GM23338 (cell line): ENCODE results near the gene USP46. TPM values are rescaled to one million over a fixed set of nuclear protein-coding genes. Genes with fewer than 3 reads are reported as not detected.

Source experiments
- ATAC-seq: fragments of 200-7000 bp; cut with Tn5 transposase; 3 replicates; pipeline ENCODE4 v1.9.1; 2020
- DNase-seq: peaks from one replicate; pipeline ENCODE4 v3.0.0-alpha.2; 2015; ENCODE audit warnings: low spot score
- H2AFZ ChIP-seq: fragments of 200-600 bp; sonication (generic); 2 replicates; pipeline ENCODE4 v1.8.0; 2016; ENCODE audit warnings: antibody characterized with exemption, mild to moderate bottlenecking, moderate library complexity
- H3F3A ChIP-seq: fragments of 200-600 bp; sonication (generic); replicated peaks from 2 replicates; pipeline ENCODE4 v1.8.0; 2017; ENCODE audit warnings: antibody characterized with exemption, mixed run types, low read depth
- H3K27ac ChIP-seq: fragments of 200-600 bp; sonication (generic); 2 replicates; pipeline ENCODE4 v1.6.1; 2016; ENCODE audit warnings: low read depth
- H3K27me3 ChIP-seq: fragments of 200-600 bp; sonication (generic); 2 replicates; pipeline ENCODE4 v1.8.0; 2016; ENCODE audit warnings: mild to moderate bottlenecking, mixed run types, moderate library complexity; ENCODE audit not compliant: insufficient read depth
- H3K36me3 ChIP-seq: fragments of 200-600 bp; sonication (generic); 2 replicates; pipeline ENCODE4 v1.8.0; 2016; ENCODE audit warnings: mild to moderate bottlenecking; ENCODE audit not compliant: insufficient read depth
- H3K4me1 ChIP-seq: fragments of 200-600 bp; sonication (generic); 2 replicates; pipeline ENCODE4 v1.8.0; 2016; ENCODE audit warnings: mild to moderate bottlenecking, moderate library complexity; ENCODE audit not compliant: insufficient read depth
- H3K4me2 ChIP-seq: fragments of 200-600 bp; sonication (generic); 2 replicates; pipeline ENCODE4 v1.7.1; 2017; ENCODE audit warnings: mixed run types
- H3K4me3 ChIP-seq: fragments of 200-600 bp; sonication (generic); 2 replicates; pipeline ENCODE4 v1.6.1; 2016; ENCODE audit warnings: mixed run types
- H3K79me2 ChIP-seq: fragments of 200-600 bp; sonication (generic); replicated peaks from 2 replicates; pipeline ENCODE4 v1.8.0; 2017; ENCODE audit warnings: mild to moderate bottlenecking; ENCODE audit not compliant: insufficient read depth
- H3K9me2 ChIP-seq: fragments of 200-600 bp; sonication (generic); 2 replicates; pipeline ENCODE4 v1.8.0; 2017; ENCODE audit not compliant: insufficient read depth
- H4K20me1 ChIP-seq: fragments of 200-600 bp; sonication (generic); replicated peaks from 2 replicates; pipeline ENCODE4 v1.8.0; 2017; ENCODE audit warnings: mild to moderate bottlenecking; ENCODE audit not compliant: insufficient read depth
- H3K27ac Mint-ChIP-seq: 2 replicates; pipeline ENCODE4 v1.8.0; 2020; ENCODE audit warnings: inconsistent platforms, mild to moderate bottlenecking, moderate library complexity, mixed read lengths
- H3K27me3 Mint-ChIP-seq: 3 replicates; pipeline ENCODE4 v1.8.0; 2022; ENCODE audit warnings: low read depth, mild to moderate bottlenecking, moderate library complexity, mixed read lengths, inconsistent platforms; ENCODE audit not compliant: insufficient read depth, poor library complexity
- H3K36me3 Mint-ChIP-seq: 3 replicates; pipeline ENCODE4 v1.8.0; 2021; ENCODE audit warnings: low read depth, mild to moderate bottlenecking, inconsistent platforms, moderate library complexity, mixed read lengths
- H3K4me1 Mint-ChIP-seq: 3 replicates; pipeline ENCODE4 v1.8.0; 2020; ENCODE audit warnings: mild to moderate bottlenecking, inconsistent platforms, mixed read lengths
- H3K4me3 Mint-ChIP-seq: 3 replicates; pipeline ENCODE4 v1.8.0; 2021; ENCODE audit warnings: moderate library complexity, mild to moderate bottlenecking, inconsistent platforms, mixed read lengths
- H3K9me3 Mint-ChIP-seq: 3 replicates; pipeline ENCODE4 v1.8.0; 2020; ENCODE audit warnings: moderate library complexity, mild to moderate bottlenecking, inconsistent platforms, mixed read lengths
- CREB1 ChIP-seq: fragments of 250-450 bp; sonication (Bioruptor Pico); IDR thresholded peaks from 2 replicates; pipeline ENCODE4 v1.5.0; 2020; ENCODE audit warnings: low read depth, mild to moderate bottlenecking, moderate library complexity
- EZH2 ChIP-seq: fragments of 200-600 bp; sonication (generic); IDR thresholded peaks from one replicate; pipeline ENCODE4 v1.8.0; 2017; ENCODE audit warnings: antibody characterized with exemption, mild to moderate bottlenecking, low read depth; ENCODE audit not compliant: unreplicated experiment
- EZH2phosphoT487 ChIP-seq: fragments of 200-600 bp; sonication (generic); IDR thresholded peaks from one replicate; pipeline ENCODE4 v1.8.1; 2018; ENCODE audit warnings: antibody characterized with exemption; ENCODE audit not compliant: unreplicated experiment
- NANOG ChIP-seq: IDR thresholded peaks from 2 replicates; pipeline ENCODE4 v1.6.1; 2016; ENCODE audit warnings: antibody characterized with exemption, borderline replicate concordance
- STAT1 ChIP-seq: IDR thresholded peaks from one replicate; pipeline ENCODE4 v1.6.1; 2016; ENCODE audit warnings: antibody characterized with exemption; ENCODE audit not compliant: unreplicated experiment
- ZNF331 ChIP-seq: fragments of 250-450 bp; sonication (Bioruptor Pico); IDR thresholded peaks from 2 replicates; pipeline ENCODE4 v1.5.0; 2020; ENCODE audit warnings: low read depth, mild to moderate bottlenecking, moderate library complexity
- polyA plus RNA-seq: library from polyadenylated mRNA; unstranded; fragments of >200 nt; fragmentation: Nextera tagmentation; extraction: Ambion mirVana; gene quantifications from 2 replicates; pipeline ENCODE4 v1.2.1, GENCODE V29; 2016
- total RNA-seq: library from RNA; depleted of rRNA; stranded (reverse); fragments of >200 nt; shearing (Covaris generic); gene quantifications from 2 replicates; pipeline ENCODE4 v1.2.3, GENCODE V29; 2014
- TF ChIP-seq, protein P1 (sequence below), 2 experiments: fragments of 200-600 bp in 1 of 2; sonication (generic) in 1 of 2; conservative IDR thresholded peaks; 2 replicates each; pipeline versions ENCODE4 v1.5.1 to v1.6.1; 2016 to 2017; ENCODE audit warnings: antibody characterized with exemption in 2 of 2, low read depth in 2 of 2, mild to moderate bottlenecking in 2 of 2, moderate library complexity in 1 of 2
- TF ChIP-seq, protein P2 (sequence below): fragments of 250-450 bp; sonication (Bioruptor Pico); IDR thresholded peaks from 2 replicates; pipeline ENCODE4 v1.5.0; 2020; ENCODE audit warnings: mild to moderate bottlenecking, moderate library complexity
- TF ChIP-seq, protein P3 (sequence below): IDR thresholded peaks from one replicate; pipeline ENCODE4 v1.6.1; 2018; ENCODE audit warnings: antibody characterized with exemption; ENCODE audit not compliant: unreplicated experiment
- TF ChIP-seq, protein P4 (sequence below): IDR thresholded peaks from 2 replicates; pipeline ENCODE4 v1.6.1; 2016; ENCODE audit warnings: antibody characterized with exemption

USP46 gene
- total and polyA plus RNA-seq, 2 experiments from 2014 or later = 40.5 to 59.4 TPM

DNA sequence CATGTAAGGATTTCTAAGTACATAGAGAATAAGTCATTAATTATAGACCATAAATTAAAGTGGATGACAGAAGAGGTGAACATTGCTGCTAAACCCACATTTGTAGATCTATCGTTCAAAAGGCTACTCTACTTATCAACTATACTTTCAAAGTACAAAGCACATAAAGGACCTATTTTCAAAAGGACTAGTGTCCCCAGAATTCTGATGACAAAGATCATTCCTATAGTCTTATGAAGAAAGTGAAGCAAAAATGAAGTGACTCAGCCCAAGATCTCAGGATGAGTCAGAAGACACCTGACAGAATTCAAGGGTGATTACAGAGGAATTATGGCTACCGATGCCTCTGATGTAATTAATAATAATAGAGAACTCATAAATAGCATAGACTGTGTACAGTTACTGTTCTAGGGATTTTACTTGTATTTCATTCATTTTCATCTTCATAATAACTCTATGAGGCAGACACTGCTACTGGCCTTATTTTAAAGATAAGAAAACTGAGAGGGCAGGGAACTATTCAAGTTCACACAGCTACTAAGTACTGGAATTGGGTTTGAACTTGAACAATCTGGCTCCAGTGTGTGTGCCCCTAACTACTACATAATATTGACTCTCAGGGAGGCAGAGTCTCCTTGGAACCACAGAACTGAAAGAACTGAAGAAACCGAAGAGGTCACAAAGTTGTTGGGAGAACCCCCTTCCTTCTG lies 17.1 kb downstream of the USP46 start:
- H3K27ac Mint-ChIP-seq = no peak overlapping the region
- peaks cover 5% of the 10 kb centered on the region for H3K27me3 Mint-ChIP-seq
- H4K20me1 ChIP-seq = peaks cover 51% of the 10 kb centered on the region

More for the DNA sequence above, 17.1 kb downstream of the USP46 start:
- Histone ChIP-seq H3K27ac (no peak overlapping the region), H3K4me2 (no peak overlapping the region; the same call in 1 of the 2 replicates), H3K27me3 (no peaks in the 10 kb centered on the region), H3K9me2 (no peaks in the 10 kb centered on the region), H2AFZ (no peak overlapping the region), H3K4me3 (no peak overlapping the region), H3K36me3 (no peaks in the 10 kb centered on the region), H3K4me1 (peaks cover 45% of the 10 kb centered on the region), H3K79me2 (peaks cover 100% of the 10 kb centered on the region), H3F3A (no peaks in the 10 kb centered on the region)
- peaks cover 43% of the 10 kb centered on the region for H3K4me1 Mint-ChIP-seq
- H3K4me3 Mint-ChIP-seq = no peak overlapping the region
- ATAC-seq (no peak), DNase-seq (no peak)
- H3K9me3 Mint-ChIP-seq = no peaks in the 10 kb centered on the region; the same call in 2 of the 3 replicates
- TF ChIP-seq CREB1 (CRISPR knock-in tag) = no peak
- no peak for TF ChIP-seq EZH2phosphoT487
- no peak for TF ChIP-seq NANOG
- TF ChIP-seq, protein P1, sequence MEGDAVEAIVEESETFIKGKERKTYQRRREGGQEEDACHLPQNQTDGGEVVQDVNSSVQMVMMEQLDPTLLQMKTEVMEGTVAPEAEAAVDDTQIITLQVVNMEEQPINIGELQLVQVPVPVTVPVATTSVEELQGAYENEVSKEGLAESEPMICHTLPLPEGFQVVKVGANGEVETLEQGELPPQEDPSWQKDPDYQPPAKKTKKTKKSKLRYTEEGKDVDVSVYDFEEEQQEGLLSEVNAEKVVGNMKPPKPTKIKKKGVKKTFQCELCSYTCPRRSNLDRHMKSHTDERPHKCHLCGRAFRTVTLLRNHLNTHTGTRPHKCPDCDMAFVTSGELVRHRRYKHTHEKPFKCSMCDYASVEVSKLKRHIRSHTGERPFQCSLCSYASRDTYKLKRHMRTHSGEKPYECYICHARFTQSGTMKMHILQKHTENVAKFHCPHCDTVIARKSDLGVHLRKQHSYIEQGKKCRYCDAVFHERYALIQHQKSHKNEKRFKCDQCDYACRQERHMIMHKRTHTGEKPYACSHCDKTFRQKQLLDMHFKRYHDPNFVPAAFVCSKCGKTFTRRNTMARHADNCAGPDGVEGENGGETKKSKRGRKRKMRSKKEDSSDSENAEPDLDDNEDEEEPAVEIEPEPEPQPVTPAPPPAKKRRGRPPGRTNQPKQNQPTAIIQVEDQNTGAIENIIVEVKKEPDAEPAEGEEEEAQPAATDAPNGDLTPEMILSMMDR (conservative IDR thresholded peaks at IDR 0.05; ENCODE audit: low read depth in 2 of 2) = no peak
- TF ChIP-seq, protein P2, sequence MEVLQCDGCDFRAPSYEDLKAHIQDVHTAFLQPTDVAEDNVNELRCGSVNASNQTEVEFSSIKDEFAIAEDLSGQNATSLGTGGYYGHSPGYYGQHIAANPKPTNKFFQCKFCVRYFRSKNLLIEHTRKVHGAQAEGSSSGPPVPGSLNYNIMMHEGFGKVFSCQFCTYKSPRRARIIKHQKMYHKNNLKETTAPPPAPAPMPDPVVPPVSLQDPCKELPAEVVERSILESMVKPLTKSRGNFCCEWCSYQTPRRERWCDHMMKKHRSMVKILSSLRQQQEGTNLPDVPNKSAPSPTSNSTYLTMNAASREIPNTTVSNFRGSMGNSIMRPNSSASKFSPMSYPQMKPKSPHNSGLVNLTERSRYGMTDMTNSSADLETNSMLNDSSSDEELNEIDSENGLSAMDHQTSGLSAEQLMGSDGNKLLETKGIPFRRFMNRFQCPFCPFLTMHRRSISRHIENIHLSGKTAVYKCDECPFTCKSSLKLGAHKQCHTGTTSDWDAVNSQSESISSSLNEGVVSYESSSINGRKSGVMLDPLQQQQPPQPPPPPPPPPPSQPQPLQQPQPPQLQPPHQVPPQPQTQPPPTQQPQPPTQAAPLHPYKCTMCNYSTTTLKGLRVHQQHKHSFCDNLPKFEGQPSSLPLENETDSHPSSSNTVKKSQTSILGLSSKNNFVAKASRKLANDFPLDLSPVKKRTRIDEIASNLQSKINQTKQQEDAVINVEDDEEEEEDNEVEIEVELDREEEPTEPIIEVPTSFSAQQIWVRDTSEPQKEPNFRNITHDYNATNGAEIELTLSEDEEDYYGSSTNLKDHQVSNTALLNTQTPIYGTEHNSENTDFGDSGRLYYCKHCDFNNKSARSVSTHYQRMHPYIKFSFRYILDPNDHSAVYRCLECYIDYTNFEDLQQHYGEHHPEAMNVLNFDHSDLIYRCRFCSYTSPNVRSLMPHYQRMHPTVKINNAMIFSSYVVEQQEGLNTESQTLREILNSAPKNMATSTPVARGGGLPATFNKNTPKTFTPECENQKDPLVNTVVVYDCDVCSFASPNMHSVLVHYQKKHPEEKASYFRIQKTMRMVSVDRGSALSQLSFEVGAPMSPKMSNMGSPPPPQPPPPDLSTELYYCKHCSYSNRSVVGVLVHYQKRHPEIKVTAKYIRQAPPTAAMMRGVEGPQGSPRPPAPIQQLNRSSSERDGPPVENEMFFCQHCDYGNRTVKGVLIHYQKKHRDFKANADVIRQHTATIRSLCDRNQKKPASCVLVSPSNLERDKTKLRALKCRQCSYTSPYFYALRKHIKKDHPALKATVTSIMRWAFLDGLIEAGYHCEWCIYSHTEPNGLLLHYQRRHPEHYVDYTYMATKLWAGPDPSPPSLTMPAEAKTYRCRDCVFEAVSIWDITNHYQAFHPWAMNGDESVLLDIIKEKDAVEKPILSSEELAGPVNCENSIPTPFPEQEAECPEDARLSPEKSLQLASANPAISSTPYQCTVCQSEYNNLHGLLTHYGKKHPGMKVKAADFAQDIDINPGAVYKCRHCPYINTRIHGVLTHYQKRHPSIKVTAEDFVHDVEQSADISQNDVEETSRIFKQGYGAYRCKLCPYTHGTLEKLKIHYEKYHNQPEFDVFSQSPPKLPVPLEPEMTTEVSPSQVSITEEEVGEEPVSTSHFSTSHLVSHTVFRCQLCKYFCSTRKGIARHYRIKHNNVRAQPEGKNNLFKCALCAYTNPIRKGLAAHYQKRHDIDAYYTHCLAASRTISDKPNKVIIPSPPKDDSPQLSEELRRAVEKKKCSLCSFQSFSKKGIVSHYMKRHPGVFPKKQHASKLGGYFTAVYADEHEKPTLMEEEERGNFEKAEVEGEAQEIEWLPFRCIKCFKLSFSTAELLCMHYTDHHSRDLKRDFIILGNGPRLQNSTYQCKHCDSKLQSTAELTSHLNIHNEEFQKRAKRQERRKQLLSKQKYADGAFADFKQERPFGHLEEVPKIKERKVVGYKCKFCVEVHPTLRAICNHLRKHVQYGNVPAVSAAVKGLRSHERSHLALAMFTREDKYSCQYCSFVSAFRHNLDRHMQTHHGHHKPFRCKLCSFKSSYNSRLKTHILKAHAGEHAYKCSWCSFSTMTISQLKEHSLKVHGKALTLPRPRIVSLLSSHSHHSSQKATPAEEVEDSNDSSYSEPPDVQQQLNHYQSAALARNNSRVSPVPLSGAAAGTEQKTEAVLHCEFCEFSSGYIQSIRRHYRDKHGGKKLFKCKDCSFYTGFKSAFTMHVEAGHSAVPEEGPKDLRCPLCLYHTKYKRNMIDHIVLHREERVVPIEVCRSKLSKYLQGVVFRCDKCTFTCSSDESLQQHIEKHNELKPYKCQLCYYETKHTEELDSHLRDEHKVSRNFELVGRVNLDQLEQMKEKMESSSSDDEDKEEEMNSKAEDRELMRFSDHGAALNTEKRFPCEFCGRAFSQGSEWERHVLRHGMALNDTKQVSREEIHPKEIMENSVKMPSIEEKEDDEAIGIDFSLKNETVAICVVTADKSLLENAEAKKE = no peak
- no peak for TF ChIP-seq EZH2
- no peak for TF ChIP-seq STAT1
- TF ChIP-seq ZNF331 (CRISPR knock-in tag) = no peak
- TF ChIP-seq, protein P3, sequence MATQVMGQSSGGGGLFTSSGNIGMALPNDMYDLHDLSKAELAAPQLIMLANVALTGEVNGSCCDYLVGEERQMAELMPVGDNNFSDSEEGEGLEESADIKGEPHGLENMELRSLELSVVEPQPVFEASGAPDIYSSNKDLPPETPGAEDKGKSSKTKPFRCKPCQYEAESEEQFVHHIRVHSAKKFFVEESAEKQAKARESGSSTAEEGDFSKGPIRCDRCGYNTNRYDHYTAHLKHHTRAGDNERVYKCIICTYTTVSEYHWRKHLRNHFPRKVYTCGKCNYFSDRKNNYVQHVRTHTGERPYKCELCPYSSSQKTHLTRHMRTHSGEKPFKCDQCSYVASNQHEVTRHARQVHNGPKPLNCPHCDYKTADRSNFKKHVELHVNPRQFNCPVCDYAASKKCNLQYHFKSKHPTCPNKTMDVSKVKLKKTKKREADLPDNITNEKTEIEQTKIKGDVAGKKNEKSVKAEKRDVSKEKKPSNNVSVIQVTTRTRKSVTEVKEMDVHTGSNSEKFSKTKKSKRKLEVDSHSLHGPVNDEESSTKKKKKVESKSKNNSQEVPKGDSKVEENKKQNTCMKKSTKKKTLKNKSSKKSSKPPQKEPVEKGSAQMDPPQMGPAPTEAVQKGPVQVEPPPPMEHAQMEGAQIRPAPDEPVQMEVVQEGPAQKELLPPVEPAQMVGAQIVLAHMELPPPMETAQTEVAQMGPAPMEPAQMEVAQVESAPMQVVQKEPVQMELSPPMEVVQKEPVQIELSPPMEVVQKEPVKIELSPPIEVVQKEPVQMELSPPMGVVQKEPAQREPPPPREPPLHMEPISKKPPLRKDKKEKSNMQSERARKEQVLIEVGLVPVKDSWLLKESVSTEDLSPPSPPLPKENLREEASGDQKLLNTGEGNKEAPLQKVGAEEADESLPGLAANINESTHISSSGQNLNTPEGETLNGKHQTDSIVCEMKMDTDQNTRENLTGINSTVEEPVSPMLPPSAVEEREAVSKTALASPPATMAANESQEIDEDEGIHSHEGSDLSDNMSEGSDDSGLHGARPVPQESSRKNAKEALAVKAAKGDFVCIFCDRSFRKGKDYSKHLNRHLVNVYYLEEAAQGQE = no peak
- TF ChIP-seq, protein P4, sequence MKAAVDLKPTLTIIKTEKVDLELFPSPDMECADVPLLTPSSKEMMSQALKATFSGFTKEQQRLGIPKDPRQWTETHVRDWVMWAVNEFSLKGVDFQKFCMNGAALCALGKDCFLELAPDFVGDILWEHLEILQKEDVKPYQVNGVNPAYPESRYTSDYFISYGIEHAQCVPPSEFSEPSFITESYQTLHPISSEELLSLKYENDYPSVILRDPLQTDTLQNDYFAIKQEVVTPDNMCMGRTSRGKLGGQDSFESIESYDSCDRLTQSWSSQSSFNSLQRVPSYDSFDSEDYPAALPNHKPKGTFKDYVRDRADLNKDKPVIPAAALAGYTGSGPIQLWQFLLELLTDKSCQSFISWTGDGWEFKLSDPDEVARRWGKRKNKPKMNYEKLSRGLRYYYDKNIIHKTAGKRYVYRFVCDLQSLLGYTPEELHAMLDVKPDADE = no peak
- H3K36me3 Mint-ChIP-seq = peaks cover 12% of the 10 kb centered on the region
